Thoracic aorta (tissue), 2 donors: ENCODE results near the gene DSE. TPM values are rescaled to one million over a fixed set of nuclear protein-coding genes. Genes with fewer than 3 reads are reported as not detected.
"Not testable (repeated sequence)": the region's sequence is repeated elsewhere in the genome, so short reads cannot be mapped to it uniquely, and the experiment has no call there.

ENCODE experiments used
- ATAC-seq: fragments of 150-250 bp; one replicate; pipeline ENCODE4 v1.8.0; 2017; ENCODE audit warnings: low read depth; ENCODE audit not compliant: insufficient number of reproducible peaks, low FRiP score
- DNase-seq: peaks from one replicate; pipeline ENCODE4 v3.0.0-alpha.2; 2020; ENCODE audit warnings: low spot score
- H3K27ac ChIP-seq, 2 donors: fragments of 200-600 bp; sonication (generic); 1 replicate in 1 of 2; 2 replicates in 1 of 2; pipeline ENCODE4 v1.5.1; 2016; ENCODE audit warnings: mild to moderate bottlenecking in 2 of 2, moderate library complexity in 2 of 2
- H3K27me3 ChIP-seq: fragments of 200-600 bp; sonication (generic); replicated peaks from 2 replicates; pipeline ENCODE4 v1.6.0; 2016; ENCODE audit warnings: mild to moderate bottlenecking; ENCODE audit not compliant: insufficient read depth
- H3K36me3 ChIP-seq: fragments of 200-600 bp; sonication (generic); one replicate; pipeline ENCODE4 v1.5.1; 2016
- H3K4me1 ChIP-seq, 2 donors: fragments of 200-600 bp; sonication (generic); 1 replicate in 1 of 2; 2 replicates in 1 of 2; pipeline versions ENCODE4 v1.5.1 to v1.6.0; 2016; ENCODE audit warnings: low read depth in 2 of 2, mild to moderate bottlenecking in 1 of 2; ENCODE audit not compliant: control insufficient read depth in 1 of 2
- H3K4me3 ChIP-seq: fragments of 200-600 bp; sonication (generic); 2 replicates; pipeline ENCODE4 v1.5.1; 2016; ENCODE audit warnings: mild to moderate bottlenecking
- H3K9me3 ChIP-seq: fragments of 200-600 bp; sonication (generic); 2 replicates; pipeline ENCODE4 v1.5.1; 2016
- total RNA-seq, 2 donors: library from RNA; depleted of rRNA; stranded (reverse); fragments of >200 nt; gene quantifications; one replicate each; pipeline versions ENCODE4 v1.1.0 to v1.2.3, GENCODE V29; 2016
- TF ChIP-seq, protein P1 (sequence below): fragments of 200-600 bp; sonication (generic); IDR thresholded peaks from one replicate; pipeline ENCODE4 v1.5.1; 2019; ENCODE audit warnings: antibody characterized with exemption

The DSE gene
- total RNA-seq, 2 donors from 2014 or later = 46.7 to 65.2 TPM

GRCh38 chr6:116335612-116336215, 35.0 kb upstream of the DSE start:
- Histone ChIP-seq H3K27ac (no peak overlapping the region), H3K27me3 (no peaks in the 10 kb centered on the region), H3K36me3 (no peaks in the 10 kb centered on the region), H3K4me3 (no peak overlapping the region), H3K4me1 (no peaks in the 10 kb centered on the region), H3K9me3 (no peaks in the 10 kb centered on the region)
- ATAC-seq = no peak
- TF ChIP-seq, protein P1, sequence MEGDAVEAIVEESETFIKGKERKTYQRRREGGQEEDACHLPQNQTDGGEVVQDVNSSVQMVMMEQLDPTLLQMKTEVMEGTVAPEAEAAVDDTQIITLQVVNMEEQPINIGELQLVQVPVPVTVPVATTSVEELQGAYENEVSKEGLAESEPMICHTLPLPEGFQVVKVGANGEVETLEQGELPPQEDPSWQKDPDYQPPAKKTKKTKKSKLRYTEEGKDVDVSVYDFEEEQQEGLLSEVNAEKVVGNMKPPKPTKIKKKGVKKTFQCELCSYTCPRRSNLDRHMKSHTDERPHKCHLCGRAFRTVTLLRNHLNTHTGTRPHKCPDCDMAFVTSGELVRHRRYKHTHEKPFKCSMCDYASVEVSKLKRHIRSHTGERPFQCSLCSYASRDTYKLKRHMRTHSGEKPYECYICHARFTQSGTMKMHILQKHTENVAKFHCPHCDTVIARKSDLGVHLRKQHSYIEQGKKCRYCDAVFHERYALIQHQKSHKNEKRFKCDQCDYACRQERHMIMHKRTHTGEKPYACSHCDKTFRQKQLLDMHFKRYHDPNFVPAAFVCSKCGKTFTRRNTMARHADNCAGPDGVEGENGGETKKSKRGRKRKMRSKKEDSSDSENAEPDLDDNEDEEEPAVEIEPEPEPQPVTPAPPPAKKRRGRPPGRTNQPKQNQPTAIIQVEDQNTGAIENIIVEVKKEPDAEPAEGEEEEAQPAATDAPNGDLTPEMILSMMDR = no peak
- DNase-seq = no peak

DNA sequence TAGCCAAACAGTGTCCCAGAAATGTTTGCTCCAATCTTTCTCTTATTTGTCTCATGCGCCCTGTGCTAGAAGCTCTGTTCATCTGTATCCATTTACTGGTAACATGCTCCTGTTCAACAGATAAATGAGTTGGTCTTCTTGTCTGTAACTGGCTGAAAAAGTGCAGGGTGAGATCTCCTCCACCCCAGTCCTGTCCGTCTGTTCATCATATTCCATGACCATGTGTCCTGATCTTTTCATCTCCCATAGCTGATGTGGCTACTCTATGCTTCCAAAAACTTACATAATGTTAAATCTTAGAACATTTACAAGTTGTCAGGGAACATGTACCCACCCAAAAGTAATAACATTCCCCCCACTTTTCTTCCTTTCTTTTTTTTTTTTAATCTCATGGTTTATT, 31.8 kb upstream of the DSE start:
- Histone ChIP-seq H3K9me3 (no peaks in the 10 kb centered on the region), H3K27ac (no peak overlapping the region), H3K27me3 (no peaks in the 10 kb centered on the region), H3K36me3 (no peaks in the 10 kb centered on the region), H3K4me1 (no peaks in the 10 kb centered on the region), H3K4me3 (no peak overlapping the region)
- DNase-seq (no peak), ATAC-seq (no peak)
- TF ChIP-seq, protein P1 = no peak

DNA sequence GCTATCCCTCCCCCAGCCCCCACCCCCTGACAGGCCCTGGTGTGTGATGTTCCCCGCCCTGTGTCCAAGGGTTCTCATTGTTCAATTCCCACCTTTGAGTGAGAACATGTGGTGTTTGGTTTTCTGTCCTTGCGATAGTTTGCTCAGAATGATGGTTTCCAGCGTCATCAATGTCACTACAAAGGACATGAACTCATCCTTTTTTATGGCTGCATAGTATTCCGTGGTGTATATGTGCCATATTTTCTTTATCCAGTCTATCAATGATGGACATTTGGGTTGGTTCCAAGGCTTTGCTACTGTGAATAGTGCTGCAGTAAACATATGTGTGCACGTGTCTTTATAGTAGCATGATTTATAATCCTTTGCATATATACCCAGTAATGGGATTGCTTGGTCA, 30.1 kb upstream of the DSE start:
- not testable (repeated sequence) for H3K36me3 ChIP-seq, H3K9me3 ChIP-seq, DNase-seq, H3K27me3 ChIP-seq, H3K4me3 ChIP-seq, H3K4me1 ChIP-seq, H3K27ac ChIP-seq, ATAC-seq

GRCh38 chr6:116349216-116349615, 21.5 kb upstream of the DSE start:
- Histone ChIP-seq H3K4me1 (peaks cover 8 to 18% of the 10 kb centered on the region in 2 donors), H3K27ac (no peak overlapping the region), H3K36me3 (no peaks in the 10 kb centered on the region), H3K9me3 (no peaks in the 10 kb centered on the region), H3K4me3 (no peak overlapping the region), H3K27me3 (no peaks in the 10 kb centered on the region)
- TF ChIP-seq, protein P1 = no peak
- ATAC-seq (no peak), DNase-seq (no peak)

- peaks cover 8 to 18% of the 10 kb centered on the region in 2 donors for H3K4me1 ChIP-seq
- ATAC-seq = no peak
- H3K27ac ChIP-seq = no peak overlapping the region
Observed at GRCh38 chr6:116351101-116351500, 19.6 kb upstream of the DSE start.

More at GRCh38 chr6:116351101-116351500, 19.6 kb upstream of the DSE start:
- no peak overlapping the region for H3K4me3 ChIP-seq
- H3K27me3 ChIP-seq = no peaks in the 10 kb centered on the region
- H3K9me3 ChIP-seq = no peaks in the 10 kb centered on the region
- no peak for DNase-seq
- H3K36me3 ChIP-seq = no peaks in the 10 kb centered on the region
- TF ChIP-seq, protein P1 = no peak
